ENCODE measurements around the gene TSEN2. TPM values are rescaled to one million over a fixed set of nuclear protein-coding genes. Genes with fewer than 3 reads are reported as not detected.

Gene TSEN2
- total RNA-seq, 1 experiment from 2014 or later = 35.5 TPM

DNA sequence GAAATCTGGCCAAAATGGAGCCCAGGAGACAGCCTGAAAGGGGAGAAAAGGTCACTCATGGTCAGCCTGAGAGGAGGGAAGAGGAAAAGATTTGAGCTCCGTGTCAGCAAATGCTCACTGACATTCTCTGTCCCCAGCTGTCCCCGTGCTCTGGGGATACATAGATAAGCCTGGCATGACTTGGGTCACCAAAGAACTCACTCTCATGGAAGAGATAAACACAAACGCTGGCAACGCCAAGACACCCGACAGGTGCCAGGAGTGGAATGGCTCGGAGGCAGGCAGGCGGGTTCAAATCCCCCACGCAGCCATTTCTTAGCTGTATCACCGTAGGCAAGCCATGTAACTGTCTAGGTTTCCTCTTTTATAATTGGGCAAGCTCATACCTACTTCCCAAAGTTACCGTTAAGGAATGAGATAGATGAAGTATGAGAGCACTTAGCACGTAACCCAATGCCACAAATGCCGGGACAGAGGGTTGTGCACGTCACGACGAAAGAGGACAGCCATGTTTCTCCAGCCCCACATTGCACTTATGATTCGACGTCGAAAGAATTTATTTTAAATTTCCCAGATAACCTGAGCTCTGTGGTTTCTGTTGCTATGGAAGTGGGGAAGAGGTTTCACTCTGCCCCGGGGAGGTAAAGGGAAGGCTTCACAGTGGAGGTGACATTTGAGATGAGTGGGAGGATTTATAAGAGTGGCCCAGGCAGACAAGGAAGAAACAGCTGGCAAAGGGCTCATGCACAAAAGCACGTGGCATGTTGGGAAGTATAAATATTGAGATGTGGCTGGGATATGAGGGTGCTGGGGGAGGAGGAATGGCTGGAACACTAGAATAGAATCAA is 41.4 kb upstream of the TSEN2 start:
- H3K27me3 ChIP-seq (ENCODE audit: insufficient read depth, low read length) = no peaks in the 10 kb centered on the region
- ATAC-seq (no peak), DNase-seq (ENCODE audit: low read depth, low spot score) (no peak)
- ChIA-PET RAD21 (ENCODE audit: low non-redundant PET in 1 of 2, low total read pairs in 2 of 2, uncharacterized antibody in 2 of 2, unreplicated experiment in 2 of 2) (no interaction called here), CTCF (no interaction called here), POLR2A (no interaction called here)
- intact Hi-C loops (cut with micrococcal nuclease) = loop anchor here (1.0 kb wide), 1 partner anchor 28 kb away; no protein-coding TSS in a partner anchor
- H3K36me3 ChIP-seq (ENCODE audit: control insufficient read depth in 1 of 2, insufficient read depth in 2 of 2, low read length in 2 of 2) = no peaks in the 10 kb centered on the region
- TF ChIP-seq REST (IDR thresholded peaks at IDR 0.05; ENCODE audit: low read depth) (no peak), ZFX (IDR thresholded peaks at IDR 0.05) (no peak), SRF (IDR thresholded peaks at IDR 0.05; ENCODE audit: low read depth) (no peak), EZH2phosphoT487 (IDR thresholded peaks at IDR 0.05; ENCODE audit: borderline replicate concordance) (no peak), JUND (IDR thresholded peaks at IDR 0.05) (no peak), CTCF (IDR thresholded peaks at IDR 0.05 in 2 of 3, conservative IDR thresholded peaks at IDR 0.05 in 1 of 3; ENCODE audit: borderline replicate concordance in 1 of 3, insufficient read depth in 1 of 3, low read depth in 2 of 3, low read length in 2 of 3) (no peak), POLR2A (IDR thresholded peaks at IDR 0.05; ENCODE audit: borderline replicate concordance, extremely low read depth, insufficient read depth, insufficient read length) (no peak), FOSL1 (IDR thresholded peaks at IDR 0.05; ENCODE audit: low read depth) (no peak), SIN3A (IDR thresholded peaks at IDR 0.05; ENCODE audit: low read depth) (no peak), EZH2 (IDR thresholded peaks at IDR 0.05) (no peak), EGR1 (IDR thresholded peaks at IDR 0.05; ENCODE audit: low read depth) (no peak), ZNF274 (IDR thresholded peaks at IDR 0.05; ENCODE audit: low read depth, low read length) (no peak), CEBPB (IDR thresholded peaks at IDR 0.05; ENCODE audit: low read depth) (no peak), CBX3 (IDR thresholded peaks at IDR 0.05; ENCODE audit: low read depth) (no peak)
- TF ChIP-seq, protein P1, sequence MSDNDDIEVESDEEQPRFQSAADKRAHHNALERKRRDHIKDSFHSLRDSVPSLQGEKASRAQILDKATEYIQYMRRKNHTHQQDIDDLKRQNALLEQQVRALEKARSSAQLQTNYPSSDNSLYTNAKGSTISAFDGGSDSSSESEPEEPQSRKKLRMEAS (IDR thresholded peaks at IDR 0.05) = no peak
- peak overlapping the region; percentile 12; the same call in 1 of the 2 replicates for H3K4me2 ChIP-seq (ENCODE audit: low read length)
- H3K27ac ChIP-seq (ENCODE audit: low read depth, low read length) = peak overlapping the region; percentile 89; the same call in 1 of the 2 replicates
- peaks cover 30 to 65% of the 10 kb centered on the region in 2 experiments for H3K4me1 ChIP-seq (ENCODE audit: control insufficient read depth in 1 of 2, insufficient read depth in 2 of 2, low read length in 2 of 2)
- BruUV-seq (replicated peaks) = no TSS peak
- H3K79me2 ChIP-seq (ENCODE audit: insufficient read depth, low read length) = no peaks in the 10 kb centered on the region
- no peak overlapping the region for H3K9ac ChIP-seq (ENCODE audit: low read length)
- no peaks in the 10 kb centered on the region for H4K20me1 ChIP-seq (ENCODE audit: insufficient read depth)
- no peak overlapping the region for H3K4me3 ChIP-seq (replicated peaks in 1 of 2; ENCODE audit: low read depth in 1 of 2, low read length in 2 of 2)
- no peaks in the 10 kb centered on the region for H3K9me2 ChIP-seq (ENCODE audit: insufficient read depth)
- no peaks in the 10 kb centered on the region for H3K9me3 ChIP-seq (ENCODE audit: control insufficient read depth in 1 of 2, insufficient read depth in 1 of 2, low read depth in 1 of 2, low read length in 2 of 2)
- no peak overlapping the region for H2AFZ ChIP-seq (ENCODE audit: low read depth, low read length, poor library complexity, severe bottlenecking)

All from HCT116 (cell line).